Neuronal stem cell (in vitro differentiated cells): Measurements from ENCODE around the gene CD55.

Experiments used
- DNase-seq: peaks from one replicate; pipeline ENCODE4 v3.0.0-alpha.2; 2013; ENCODE audit warnings: low spot score
- H2AFZ ChIP-seq: one replicate; pipeline ENCODE4 v1.6.1; 2013; ENCODE audit warnings: mild to moderate bottlenecking, low read length, inconsistent platforms
- H2AK5ac ChIP-seq: 2 replicates; pipeline ENCODE4 v1.6.1; 2013; ENCODE audit warnings: low read depth, mild to moderate bottlenecking, inconsistent platforms, low read length, moderate library complexity, mixed read lengths
- H2BK120ac ChIP-seq: 2 replicates; pipeline ENCODE4 v1.6.1; 2013; ENCODE audit warnings: low read depth, mild to moderate bottlenecking, inconsistent platforms, low read length, moderate library complexity, mixed read lengths
- H2BK12ac ChIP-seq: one replicate; pipeline ENCODE4 v1.6.1; 2013; ENCODE audit warnings: low read length, inconsistent platforms
- H2BK15ac ChIP-seq: 2 replicates; pipeline ENCODE4 v1.6.1; 2013; ENCODE audit warnings: mild to moderate bottlenecking, low read length, inconsistent platforms, mixed read lengths
- H2BK5ac ChIP-seq: one replicate; pipeline ENCODE4 v1.6.1; 2013; ENCODE audit warnings: inconsistent platforms, mild to moderate bottlenecking, low read length, moderate library complexity
- H3K14ac ChIP-seq: one replicate; pipeline ENCODE4 v1.6.1; 2013; ENCODE audit warnings: low read length, inconsistent platforms
- H3K18ac ChIP-seq: 2 replicates; pipeline ENCODE4 v1.6.1; 2013; ENCODE audit warnings: low read length, inconsistent platforms
- H3K23ac ChIP-seq: 2 replicates; pipeline ENCODE4 v1.6.1; 2013; ENCODE audit warnings: low read depth, mild to moderate bottlenecking, mixed read lengths, low read length, inconsistent platforms; ENCODE audit not compliant: poor library complexity
- H3K27ac ChIP-seq: replicated peaks from 3 replicates; pipeline ENCODE4 v1.5.1; 2013; ENCODE audit warnings: low read length, inconsistent platforms
- H3K27me3 ChIP-seq, 3 experiments: 2 replicates each; pipeline ENCODE4 v1.6.1; 2013; ENCODE audit warnings: low read length in 3 of 3, mild to moderate bottlenecking in 2 of 3, inconsistent platforms in 1 of 3, low read depth in 1 of 3, mixed read lengths in 1 of 3, moderate library complexity in 1 of 3; ENCODE audit not compliant: control insufficient read depth in 3 of 3, insufficient read depth in 3 of 3
- H3K36me3 ChIP-seq, 2 donors: replicated peaks in 1 of 2; 2 replicates each; pipeline ENCODE4 v1.6.1; 2013; ENCODE audit warnings: low read length in 2 of 2; ENCODE audit not compliant: control insufficient read depth in 2 of 2, insufficient read depth in 2 of 2
- H3K4ac ChIP-seq: 2 replicates; pipeline ENCODE4 v1.6.1; 2013; ENCODE audit warnings: inconsistent platforms, mild to moderate bottlenecking, low read length, moderate library complexity
- H3K4me1 ChIP-seq, 2 donors: 1 replicate in 1 of 2; 2 replicates in 1 of 2; pipeline ENCODE4 v1.6.1; 2013; ENCODE audit warnings: low read length in 2 of 2, low read depth in 1 of 2; ENCODE audit not compliant: control insufficient read depth in 2 of 2, insufficient read depth in 1 of 2
- H3K4me2 ChIP-seq: one replicate; pipeline ENCODE4 v1.6.1; 2013; ENCODE audit warnings: mild to moderate bottlenecking, low read length, inconsistent platforms; ENCODE audit not compliant: insufficient read depth, poor library complexity, severe bottlenecking
- H3K4me3 ChIP-seq, 2 donors: 2 replicates each; pipeline ENCODE4 v1.5.1; 2013; ENCODE audit warnings: low read length in 2 of 2, mild to moderate bottlenecking in 2 of 2, inconsistent platforms in 1 of 2, moderate library complexity in 1 of 2
- H3K79me1 ChIP-seq: one replicate; pipeline ENCODE4 v1.6.1; 2013; ENCODE audit warnings: low read depth, mild to moderate bottlenecking, inconsistent platforms, low read length, moderate library complexity
- H3K9ac ChIP-seq: one replicate; pipeline ENCODE4 v1.6.1; 2013; ENCODE audit warnings: mild to moderate bottlenecking, low read depth, low read length, inconsistent platforms; ENCODE audit not compliant: poor library complexity
- H3K9me3 ChIP-seq, 2 donors: replicated peaks in 1 of 2; 2 replicates each; pipeline versions ENCODE3 to v1.6.1; 2013; ENCODE audit warnings: low read length in 2 of 2, mild to moderate bottlenecking in 2 of 2, inconsistent platforms in 1 of 2, low read depth in 1 of 2, mixed read lengths in 1 of 2, moderate library complexity in 1 of 2; ENCODE audit not compliant: control insufficient read depth in 2 of 2, insufficient read depth in 1 of 2
- H4K8ac ChIP-seq: one replicate; pipeline ENCODE4 v1.6.1; 2013; ENCODE audit warnings: low read depth, mild to moderate bottlenecking, inconsistent platforms, low read length, moderate library complexity
- H4K91ac ChIP-seq: one replicate; pipeline ENCODE4 v1.6.1; 2013; ENCODE audit warnings: low read length, low read depth, mild to moderate bottlenecking, inconsistent platforms; ENCODE audit not compliant: poor library complexity
- WGBS, 2 donors: extraction: QIAGEN DNeasy Blood & Tissue Kit; methylation state at CpG; one replicate each; pipeline ENCODE4 v1.1.7; 2013; ENCODE audit warnings: missing lambda C conversion rate in 2 of 2, mixed read lengths in 1 of 2; ENCODE audit not compliant: insufficient read length in 2 of 2, insufficient replicate concordance in 1 of 2; ENCODE audit errors: extremely low coverage in 2 of 2; 5-methylcytosine and 5-hydroxymethylcytosine counted together

The CD55 gene

DNA sequence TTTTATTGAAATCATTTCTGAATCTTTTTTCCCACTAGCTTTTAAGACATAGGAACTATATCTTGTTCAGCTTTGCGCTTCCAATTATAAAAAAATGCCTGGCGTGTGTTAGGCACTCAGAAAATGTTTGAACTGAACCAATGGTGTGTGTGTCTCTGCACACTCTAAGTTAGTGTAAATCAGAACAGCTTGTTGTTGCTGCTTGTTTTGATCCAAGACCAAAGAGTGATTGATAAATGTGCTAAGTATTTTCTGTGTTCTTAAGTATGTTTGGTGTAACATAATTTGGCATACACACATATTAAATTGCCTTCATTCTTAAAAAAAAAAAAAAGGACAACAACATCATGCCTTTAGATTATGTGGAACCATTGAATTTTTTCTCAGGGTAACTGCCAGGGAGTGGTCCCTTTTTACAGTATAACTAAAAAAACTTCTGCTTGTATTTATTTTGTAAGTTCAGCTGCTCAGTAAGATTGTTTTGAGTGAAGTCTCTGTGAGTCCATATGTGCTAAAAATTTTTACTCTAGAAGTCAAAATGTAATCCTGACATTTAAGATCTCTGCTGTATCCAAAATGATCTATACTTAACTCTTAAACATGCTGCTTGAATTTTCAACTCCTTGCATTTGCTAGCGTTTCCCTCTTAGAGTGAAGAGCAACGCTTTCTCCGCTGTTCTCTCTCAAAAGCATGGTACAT, 8.7 kb downstream of the CD55 start:
- Histone ChIP-seq H4K8ac (no peak overlapping the region), H4K91ac (no peak overlapping the region), H2BK15ac (no peak overlapping the region), H2BK120ac (no peak overlapping the region), H2BK5ac (no peak overlapping the region), H3K27ac (no peak overlapping the region), H3K9me3 (no peaks in the 10 kb centered on the region), H2AFZ (no peak overlapping the region), H3K36me3 (peaks cover 0 to 5% of the 10 kb centered on the region in 2 donors), H3K9ac (no peak overlapping the region), H3K4me3 (no peak overlapping the region), H3K4me2 (no peak overlapping the region), H3K23ac (no peak overlapping the region), H3K27me3 (no peaks in the 10 kb centered on the region), H3K4me1 (no peaks in the 10 kb centered on the region), H3K4ac (no peak overlapping the region), H3K18ac (no peak overlapping the region), H3K79me1 (no peaks in the 10 kb centered on the region), H3K14ac (no peak overlapping the region), H2AK5ac (no peak overlapping the region), H2BK12ac (no peak overlapping the region)
- no CpG with 5 or more reads among the region's 5 CpGs for WGBS, 2 donors
- no peak for DNase-seq

DNA sequence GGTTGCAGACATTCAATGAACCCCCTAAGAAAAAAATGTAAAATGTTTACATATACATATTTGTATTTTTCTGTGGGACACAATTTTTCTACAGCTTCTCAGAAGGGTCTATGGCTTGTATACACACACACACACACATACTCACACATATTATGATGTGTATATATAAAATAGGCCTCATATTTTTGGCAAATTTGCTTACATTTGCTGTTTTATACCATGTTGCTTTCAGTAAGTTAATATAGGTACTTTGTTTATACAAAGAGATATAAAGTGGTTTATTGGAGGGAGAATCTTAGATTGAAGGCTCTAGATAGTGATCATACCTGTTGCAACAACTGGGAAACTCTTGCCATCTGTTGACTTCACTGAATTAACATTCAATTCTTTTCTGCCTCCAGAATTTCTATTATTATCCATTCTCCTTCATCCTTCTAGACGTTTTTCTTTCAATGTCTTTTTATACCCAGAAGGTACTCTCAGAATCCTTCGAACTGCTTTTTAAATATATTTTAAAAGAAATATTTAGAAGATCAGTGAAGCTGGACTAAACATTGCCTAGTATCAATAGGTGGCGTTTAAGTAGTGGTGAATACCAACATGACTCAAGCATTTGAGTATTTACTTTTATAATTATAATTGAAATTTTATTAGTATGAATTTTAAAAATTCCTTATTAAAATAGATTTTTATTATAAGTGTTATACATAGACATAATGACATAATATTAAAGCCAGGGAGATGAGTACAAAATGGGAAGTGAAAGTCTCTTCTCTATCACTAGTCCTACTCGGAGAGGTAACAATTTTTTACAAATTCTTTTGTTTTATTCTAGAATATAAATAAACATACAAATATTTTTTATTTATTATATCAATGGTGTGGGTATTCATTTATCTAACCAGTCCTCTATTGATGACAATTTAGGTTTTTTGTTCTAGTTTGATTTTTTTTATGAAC, 10.2 kb downstream of the CD55 start:
- Histone ChIP-seq H3K79me1 (no peaks in the 10 kb centered on the region), H3K9me3 (no peaks in the 10 kb centered on the region), H2AK5ac (no peak overlapping the region), H3K27ac (no peak overlapping the region), H3K4me1 (no peaks in the 10 kb centered on the region), H2BK120ac (no peak overlapping the region), H2BK12ac (no peak overlapping the region), H3K4me3 (no peak overlapping the region), H2BK15ac (no peak overlapping the region), H4K8ac (no peak overlapping the region), H2AFZ (no peak overlapping the region), H3K9ac (no peak overlapping the region), H4K91ac (no peak overlapping the region), H3K4me2 (no peak overlapping the region), H3K18ac (no peak overlapping the region), H3K36me3 (peaks cover 0 to 6% of the 10 kb centered on the region in 2 donors), H3K23ac (no peak overlapping the region), H3K4ac (no peak overlapping the region), H3K14ac (no peak overlapping the region), H3K27me3 (no peaks in the 10 kb centered on the region), H2BK5ac (no peak overlapping the region)
- no peak for DNase-seq
- no CpG with 5 or more reads among the region's 4 CpGs for WGBS, 2 donors

GRCh38 chr1:207333009-207333600, 11.6 kb downstream of the CD55 start:
- DNase-seq = no peak
- Histone ChIP-seq H3K4me3 (no peak overlapping the region), H2AFZ (no peak overlapping the region), H4K91ac (no peak overlapping the region), H3K18ac (no peak overlapping the region), H3K36me3 (peaks cover 0 to 10% of the 10 kb centered on the region in 2 donors), H3K23ac (no peak overlapping the region), H3K9me3 (no peaks in the 10 kb centered on the region), H2BK12ac (no peak overlapping the region), H3K9ac (no peak overlapping the region), H2BK15ac (no peak overlapping the region), H2AK5ac (no peak overlapping the region), H4K8ac (no peak overlapping the region), H3K4ac (no peak overlapping the region), H3K79me1 (no peaks in the 10 kb centered on the region), H3K27ac (no peak overlapping the region), H3K27me3 (no peaks in the 10 kb centered on the region), H2BK5ac (no peak overlapping the region), H3K14ac (no peak overlapping the region), H2BK120ac (no peak overlapping the region), H3K4me2 (no peak overlapping the region), H3K4me1 (no peaks in the 10 kb centered on the region)
- no CpG with 5 or more reads among the region's 3 CpGs for WGBS, 2 donors

GRCh38 chr1:207333620-207334019, 12.1 kb downstream of the CD55 start:
- no peak overlapping the region for H2AFZ ChIP-seq
- no peaks in the 10 kb centered on the region for H3K27me3 ChIP-seq
- no peak overlapping the region for H2BK120ac ChIP-seq
- H3K23ac ChIP-seq = no peak overlapping the region
- no peak overlapping the region for H2BK12ac ChIP-seq
- H2BK5ac ChIP-seq = no peak overlapping the region
- no peak overlapping the region for H3K9ac ChIP-seq
- H3K4me1 ChIP-seq = no peaks in the 10 kb centered on the region
- H3K4me2 ChIP-seq = no peak overlapping the region
- no peak overlapping the region for H4K8ac ChIP-seq
- H3K4me3 ChIP-seq = no peak overlapping the region
- H3K14ac ChIP-seq = no peak overlapping the region
- H4K91ac ChIP-seq = no peak overlapping the region
- no peak for DNase-seq
- no CpG with 5 or more reads among the region's 1 CpG for WGBS, 2 donors
- no peak overlapping the region for H3K4ac ChIP-seq
- no peaks in the 10 kb centered on the region for H3K9me3 ChIP-seq
- no peak overlapping the region for H2BK15ac ChIP-seq
- H3K18ac ChIP-seq = no peak overlapping the region
- no peaks in the 10 kb centered on the region for H3K79me1 ChIP-seq
- H3K27ac ChIP-seq = no peak overlapping the region
- no peak overlapping the region for H2AK5ac ChIP-seq
- peaks cover 0 to 10% of the 10 kb centered on the region in 2 donors for H3K36me3 ChIP-seq
